K562 (cell line): ENCODE results near the gene DSP. TPM values are rescaled to one million over a fixed set of nuclear protein-coding genes. Genes with fewer than 3 reads are reported as not detected.

Experiments
- ATAC-seq: fragments of 200-7000 bp; cut with Tn5 transposase; 3 replicates; pipeline ENCODE4 v1.9.1; 2020; ENCODE audit warnings: moderate library complexity
- BruUV-seq: library from RNA; stranded (reverse); fragments of 400-500 nt; replicated peaks from 2 replicates; lab custom pipeline; 2021; lab: Mats Ljungman, UMichigan
- CTCF ChIA-PET: fragments of 300-600 bp; formaldehyde crosslinking; extraction: SDS; loops from one replicate; lab custom pipeline; 2021; ENCODE audit warnings: low intra/inter-chr PET ratio; lab: Yijun Ruan, JAX
- POLR2A ChIA-PET: fragments of 300-600, 350-650 bp; sonication (Branson Sonifier 250); formaldehyde crosslinking; extraction: SDS; loops from one replicate; lab custom pipeline; 2021; ENCODE audit warnings: antibody characterized with exemption, inconsistent platforms; lab: Yijun Ruan, JAX
- DNase-seq, 4 experiments: peaks; one replicate each; pipeline versions ENCODE4 v3.0.0 to v3.0.0-alpha.2; 2011 to 2018; ENCODE audit warnings: low spot score in 3 of 4, mixed read lengths in 3 of 4; ENCODE audit errors: extremely low read depth in 1 of 4
- FAIRE-seq: peaks from 2 replicates; lab custom pipeline; 2011; peaks lifted over from hg19 to GRCh38; lab: Jason Lieb, UNC
- H2AFZ ChIP-seq: 2 replicates; pipeline ENCODE4 v1.6.0; 2011; ENCODE audit warnings: low read depth, low read length, control low read depth, inconsistent platforms
- H3K27ac ChIP-seq: fragments of 200-600 bp; 3 replicates; pipeline ENCODE4 v1.8.0; 2011; ENCODE audit warnings: low read depth, mild to moderate bottlenecking, control low read depth, inconsistent platforms, low read length, moderate library complexity, mixed read lengths; ENCODE audit errors: extremely low read depth
- H3K27me3 ChIP-seq, 2 experiments: fragments of 300-600 bp in 1 of 2; 2 replicates in 1 of 2; 3 replicates in 1 of 2; pipeline versions ENCODE4 v1.6.0 to v1.8.0; 2011; ENCODE audit warnings: inconsistent platforms in 2 of 2, low read length in 2 of 2, mild to moderate bottlenecking in 1 of 2, mixed read lengths in 1 of 2, moderate library complexity in 1 of 2; ENCODE audit not compliant: control insufficient read depth in 2 of 2, insufficient read depth in 2 of 2
- H3K36me3 ChIP-seq: fragments of 300-600 bp; 3 replicates; pipeline ENCODE4 v1.8.0; 2011; ENCODE audit warnings: mild to moderate bottlenecking, low read length, inconsistent platforms; ENCODE audit not compliant: control insufficient read depth, insufficient read depth
- H3K4me1 ChIP-seq, 2 experiments: fragments of 200-600 bp in 1 of 2; replicated peaks in 1 of 2; 2 replicates in 1 of 2; 3 replicates in 1 of 2; pipeline versions ENCODE4 v1.5.1 to v1.8.0; 2011; ENCODE audit warnings: inconsistent platforms in 2 of 2, low read length in 2 of 2, mild to moderate bottlenecking in 1 of 2, mixed read lengths in 1 of 2, moderate library complexity in 1 of 2; ENCODE audit not compliant: control insufficient read depth in 2 of 2, insufficient read depth in 2 of 2
- H3K4me2 ChIP-seq: 2 replicates; pipeline ENCODE4 v1.6.1; 2011; ENCODE audit warnings: low read length, control low read depth, inconsistent platforms, mixed read lengths; ENCODE audit not compliant: insufficient read depth
- H3K4me3 ChIP-seq: fragments of 200-600 bp; sonication (generic), shearing (Covaris generic); 2 replicates; pipeline ENCODE4 v1.5.1; 2016; ENCODE audit warnings: control low read depth, inconsistent platforms
- H3K79me2 ChIP-seq: fragments of 200-600 bp; 3 replicates; pipeline ENCODE4 v1.8.0; 2011; ENCODE audit warnings: low read length, inconsistent platforms; ENCODE audit not compliant: control insufficient read depth, insufficient read depth
- H3K9ac ChIP-seq, 2 experiments: 2 replicates each; pipeline versions ENCODE4 v1.6.0 to v1.6.1; 2011; ENCODE audit warnings: low read depth in 2 of 2, low read length in 2 of 2, control low read depth in 1 of 2, inconsistent platforms in 1 of 2, mild to moderate bottlenecking in 1 of 2, mixed read lengths in 1 of 2; ENCODE audit not compliant: insufficient read depth in 1 of 2
- H3K9me1 ChIP-seq: one replicate; pipeline ENCODE4 v1.6.0; 2011; ENCODE audit warnings: inconsistent platforms, mild to moderate bottlenecking, low read length, moderate library complexity; ENCODE audit not compliant: control insufficient read depth, insufficient read depth
- H3K9me3 ChIP-seq: replicated peaks from 2 replicates; pipeline ENCODE4 v1.5.1; 2011; ENCODE audit warnings: low read depth, low read length, inconsistent platforms; ENCODE audit not compliant: control insufficient read depth, insufficient read depth
- H4K20me1 ChIP-seq: replicated peaks from 2 replicates; pipeline ENCODE4 v1.6.1; 2011; ENCODE audit warnings: low read length, inconsistent platforms, mixed read lengths; ENCODE audit not compliant: control insufficient read depth, insufficient read depth
- BMI1 ChIP-seq: fragments of 150-350 bp; IDR thresholded peaks from 2 replicates; pipeline ENCODE4 v1.6.1; 2014; ENCODE audit warnings: low read length
- CSDE1 ChIP-seq, 2 experiments: fragments of 450-650 bp; IDR thresholded peaks; 2 replicates each; pipeline ENCODE4 v1.6.1; 2016; ENCODE audit warnings: mild to moderate bottlenecking in 1 of 2
- ESRRA ChIP-seq: fragments of 450-650 bp; IDR thresholded peaks from 2 replicates; pipeline ENCODE4 v1.6.1; 2014; ENCODE audit warnings: low read depth, mild to moderate bottlenecking, moderate library complexity, borderline replicate concordance
- HMG20A ChIP-seq: fragments of 450-650 bp; formaldehyde crosslinking; conservative IDR thresholded peaks from 2 replicates; pipeline ENCODE4 v1.4.0; 2020; ENCODE audit warnings: mild to moderate bottlenecking, mixed read lengths
- MCM7 ChIP-seq, 2 experiments: fragments of 450-650 bp; IDR thresholded peaks; 2 replicates each; pipeline ENCODE4 v1.6.1; 2016 to 2018
- RERE ChIP-seq: sonication (generic); formaldehyde crosslinking; IDR thresholded peaks from 2 replicates; pipeline ENCODE4 v1.8.0; 2023; ENCODE audit warnings: missing genetic modification reagents, mild to moderate bottlenecking, borderline replicate concordance
- XRCC5 ChIP-seq: fragments of 200-400 bp; formaldehyde crosslinking; IDR thresholded peaks from 2 replicates; pipeline ENCODE4 v1.6.1; 2017; ENCODE audit warnings: low read depth, mild to moderate bottlenecking, low read length
- ZNF174 ChIP-seq: fragments of 250-450 bp; sonication (Bioruptor Pico); IDR thresholded peaks from 2 replicates; pipeline ENCODE4 v1.4.0; 2020; ENCODE audit warnings: mild to moderate bottlenecking
- ZNF316 ChIP-seq: fragments of 450-650 bp; IDR thresholded peaks from 2 replicates; pipeline ENCODE4 v1.6.1; 2016
- WGBS: fragments of 100-300 bp; shearing (Covaris generic); methylation state at CpG from one replicate; pipeline ENCODE4 v1.1.6; 2016; ENCODE audit warnings: low coverage, mixed read lengths; ENCODE audit not compliant: insufficient coverage; ENCODE audit errors: missing lambda C conversion rate; 5-methylcytosine and 5-hydroxymethylcytosine counted together
- in situ Hi-C: fragments of 300-500 bp; cut with MboI; formaldehyde crosslinking; loops from 4 replicates; pipeline ENCODE4 v1.15.0; 2018; ENCODE audit warnings: inconsistent platforms, mixed read lengths
- intact Hi-C: fragments of 100-400 bp; cut with micrococcal nuclease; formaldehyde crosslinking; loops from 2 replicates; pipeline ENCODE4 v1.14.2; 2022
- polyA plus RNA-seq, 8 experiments: library from polyadenylated mRNA; depleted of rRNA in 4 of 8; stranded (reverse) in 5 of 8; unstranded in 3 of 8; fragments of >200 nt; fragmentation: Nextera tagmentation in 2 of 8; fragmentation: Illumina TruSeq in 1 of 8; extraction: Ambion mirVana in 2 of 8; extraction: Trizol in 1 of 8; gene quantifications; 2 replicates each; pipeline versions ENCODE4 v1.2.1 to v1.2.3, GENCODE V29; 2011 to 2014; ENCODE audit warnings: inconsistent platforms in 1 of 8, missing spikeins in 1 of 8
- total RNA-seq, 7 experiments: library from RNA; depleted of rRNA in 6 of 7; stranded (reverse); fragments of >200 nt in 6 of 7; fragmentation: Illumina TruSeq in 2 of 7; extraction: Trizol in 2 of 7; gene quantifications; 2 replicates each; pipeline versions ENCODE4 v1.2.1 to v1.2.3, GENCODE V29; 2011 to 2021; ENCODE audit warnings: low replicate concordance in 1 of 7

DSP gene
- total and polyA plus RNA-seq, 9 of the 15 experiments (the other 6 are each of a cell fraction or from before 2014, with no cell fraction given) = under 0.01 to 0.24 (median 0.03) TPM; not detected in 2

- Histone ChIP-seq H3K9ac (no peak overlapping the region), H3K4me1 (no peaks in the 10 kb centered on the region), H2AFZ (no peak overlapping the region), H3K27me3 (peaks cover 50 to 57% of the 10 kb centered on the region in 2 experiments), H3K27ac (no peak overlapping the region), H3K4me2 (no peak overlapping the region), H3K79me2 (no peaks in the 10 kb centered on the region), H3K36me3 (no peaks in the 10 kb centered on the region), H3K9me3 (no peaks in the 10 kb centered on the region), H4K20me1 (peaks cover 5% of the 10 kb centered on the region; the same call in 1 of the 2 replicates), H3K9me1 (no peaks in the 10 kb centered on the region), H3K4me3 (no peak overlapping the region)
- ATAC-seq (peak; percentile 43; the same call in 2 of the 3 replicates), DNase-seq (no peak), FAIRE-seq (no peak)
- ChIA-PET POLR2A (interaction anchor here (0.5 to 1.1 kb wide), 5 partner anchors 38 to 404 kb away, joined by 3 to 4 read pairs (median 4); no protein-coding TSS in a partner anchor), CTCF (interaction anchor here (0.7 kb wide), 1 partner anchor 849 kb away, joined by 4 read pairs; no protein-coding TSS in a partner anchor)
- WGBS = 0% methylated on average over 6 of the region's 6 CpGs
- in situ Hi-C loops = no loop called here
- no TSS peak for BruUV-seq
- intact Hi-C loops = no loop called here
- TF ChIP-seq CSDE1 (IDR thresholded peaks at IDR 0.05) (no peak), HMG20A (CRISPR knock-in tag) (no peak), BMI1 (peak; percentile 27; the same call in 1 of the 2 replicates), ZNF316 (peak; percentile 43; the same call in 1 of the 2 replicates), ESRRA (no peak), MCM7 (IDR thresholded peaks at IDR 0.05) (no peak), RERE (CRISPR knock-in tag) (no peak), ZNF174 (no peak), XRCC5 (no peak)
Measured at GRCh38 chr6:7554533-7555275, 13.2 kb downstream of the DSP start.
